CD14-positive monocyte (primary cell): ENCODE measurements around the gene CHP2. TPM values are rescaled to one million over a fixed set of nuclear protein-coding genes. Genes with fewer than 3 reads are reported as not detected.
"Not testable (repeated sequence)": the region's sequence is repeated elsewhere in the genome, so short reads cannot be mapped to it uniquely, and the experiment has no call there.

Experiments used
- DNase-seq, 3 donors: peaks; one replicate each; pipeline ENCODE4 v3.0.0-alpha.2; 2011 to 2022
- H2AFZ ChIP-seq: 2 replicates; pipeline ENCODE4 v1.6.0; 2012; ENCODE audit warnings: mild to moderate bottlenecking, low read depth, low read length, inconsistent platforms; ENCODE audit not compliant: insufficient read depth, poor library complexity, severe bottlenecking
- H3K27ac ChIP-seq, 2 donors: 1 replicate in 1 of 2; 2 replicates in 1 of 2; pipeline ENCODE4 v1.5.1; 2012 to 2013; ENCODE audit warnings: low read length in 2 of 2, control low read depth in 1 of 2, inconsistent platforms in 1 of 2, low read depth in 1 of 2, mild to moderate bottlenecking in 1 of 2
- H3K27me3 ChIP-seq, 2 donors: one replicate each; pipeline versions ENCODE4 v1.6.0 to v1.6.1; 2011 to 2013; ENCODE audit warnings: low read length in 2 of 2; ENCODE audit not compliant: control insufficient read depth in 2 of 2, insufficient read depth in 2 of 2
- H3K36me3 ChIP-seq, 2 donors: replicated peaks in 1 of 2; 1 replicate in 1 of 2; 2 replicates in 1 of 2; pipeline versions ENCODE4 v1.5.1 to v1.6.1; 2012 to 2013; ENCODE audit warnings: low read length in 2 of 2, control low read depth in 1 of 2, inconsistent platforms in 1 of 2, mild to moderate bottlenecking in 1 of 2; ENCODE audit not compliant: insufficient read depth in 2 of 2, control insufficient read depth in 1 of 2
- H3K4me1 ChIP-seq, 2 donors: 1 replicate in 1 of 2; 2 replicates in 1 of 2; pipeline versions ENCODE4 v1.5.1 to v1.6.1; 2012 to 2013; ENCODE audit warnings: low read length in 2 of 2, control low read depth in 1 of 2, inconsistent platforms in 1 of 2, mild to moderate bottlenecking in 1 of 2, moderate library complexity in 1 of 2; ENCODE audit not compliant: insufficient read depth in 2 of 2, control insufficient read depth in 1 of 2
- H3K4me2 ChIP-seq: replicated peaks from 2 replicates; pipeline ENCODE3; 2012; ENCODE audit warnings: low read length, moderate library complexity, mild to moderate bottlenecking; ENCODE audit not compliant: poor library complexity, severe bottlenecking; ENCODE audit errors: extremely low read depth
- H3K4me3 ChIP-seq, 3 experiments: fragments of 200-600 bp in 1 of 3; sonication (generic) in 1 of 3; replicated peaks in 1 of 3; 1 replicate in 2 of 3; 2 replicates in 1 of 3; pipeline ENCODE4 v1.5.1; 2011 to 2013; ENCODE audit warnings: low read length in 3 of 3, mild to moderate bottlenecking in 3 of 3, control low read depth in 2 of 3, low read depth in 2 of 3, inconsistent platforms in 1 of 3, moderate library complexity in 1 of 3
- H3K79me2 ChIP-seq: 2 replicates; pipeline ENCODE4 v1.6.0; 2012; ENCODE audit warnings: mild to moderate bottlenecking, control low read depth, inconsistent platforms, low read length, moderate library complexity; ENCODE audit not compliant: insufficient read depth
- H3K9ac ChIP-seq: 2 replicates; pipeline ENCODE4 v1.6.0; 2017; ENCODE audit warnings: low read length, mild to moderate bottlenecking; ENCODE audit not compliant: insufficient read depth, poor library complexity, severe bottlenecking
- H3K9me3 ChIP-seq, 2 donors: replicated peaks in 1 of 2; 1 replicate in 1 of 2; 2 replicates in 1 of 2; pipeline versions ENCODE4 v1.5.1 to v1.6.1; 2012 to 2013; ENCODE audit warnings: low read length in 2 of 2, control low read depth in 1 of 2; ENCODE audit not compliant: control insufficient read depth in 1 of 2, insufficient read depth in 1 of 2
- H4K20me1 ChIP-seq: 2 replicates; pipeline ENCODE4 v1.6.0; 2012; ENCODE audit warnings: mild to moderate bottlenecking, low read length, control low read depth, moderate library complexity; ENCODE audit not compliant: insufficient read depth
- H3K27ac Mint-ChIP-seq, 7 donors: one replicate each; pipeline ENCODE4 v1.8.0; 2020; ENCODE audit warnings: mild to moderate bottlenecking in 7 of 7, mixed read lengths in 7 of 7, moderate library complexity in 6 of 7, inconsistent platforms in 2 of 7
- H3K27me3 Mint-ChIP-seq, 3 donors: one replicate each; pipeline ENCODE4 v1.8.0; 2021 to 2022; ENCODE audit warnings: low read depth in 3 of 3, mild to moderate bottlenecking in 3 of 3, mixed read lengths in 3 of 3, moderate library complexity in 3 of 3, inconsistent platforms in 1 of 3
- H3K36me3 Mint-ChIP-seq, 2 donors: one replicate each; pipeline ENCODE4 v1.8.0; 2020; ENCODE audit warnings: mixed read lengths in 2 of 2, inconsistent platforms in 1 of 2, mild to moderate bottlenecking in 1 of 2
- H3K4me1 Mint-ChIP-seq: one replicate; pipeline ENCODE4 v1.8.0; 2020; ENCODE audit warnings: mild to moderate bottlenecking, mixed read lengths
- H3K4me3 Mint-ChIP-seq, 2 donors: one replicate each; pipeline ENCODE4 v1.8.0; 2020; ENCODE audit warnings: mild to moderate bottlenecking in 2 of 2, mixed read lengths in 2 of 2, moderate library complexity in 1 of 2
- H3K9me3 Mint-ChIP-seq, 7 donors: one replicate each; pipeline ENCODE4 v1.8.0; 2020 to 2022; ENCODE audit warnings: mixed read lengths in 7 of 7, mild to moderate bottlenecking in 6 of 7, moderate library complexity in 6 of 7, inconsistent platforms in 2 of 7
- CTCF ChIP-seq: fragments of 200-600 bp; IDR thresholded peaks from one replicate; pipeline ENCODE4 v1.8.0; 2022; ENCODE audit warnings: antibody characterized with exemption, mild to moderate bottlenecking
- WGBS: methylation state at CpG from one replicate; pipeline ENCODE4 v1.1.5; 2013; ENCODE audit warnings: missing lambda C conversion rate; ENCODE audit not compliant: insufficient coverage; 5-methylcytosine and 5-hydroxymethylcytosine counted together
- intact Hi-C, 2 donors: fragments of 100-400 bp; cut with micrococcal nuclease; formaldehyde crosslinking; loops; one replicate each; pipeline versions ENCODE4 v1.15.0 to v1.15.1; 2023
- polyA plus RNA-seq, 3 donors: library from polyadenylated mRNA; depleted of rRNA in 1 of 3; unstranded in 2 of 3; stranded (reverse) in 1 of 3; fragments of 300-500 nt in 2 of 3; fragments of >200 nt in 1 of 3; fragmentation: Illumina TruSeq in 2 of 3; gene quantifications; 1 replicate in 2 of 3; 2 replicates in 1 of 3; pipeline ENCODE4 v1.2.3, GENCODE V29; 2012 to 2021

The CHP2 gene
- polyA plus RNA-seq, 3 donors = not detected

GRCh38 chr16:23716484-23716883, 38.3 kb upstream of the CHP2 start:
- DNase-seq = no peak
- intact Hi-C loops = no loop called here
- H2AFZ ChIP-seq = no peak overlapping the region
- no peaks in the 10 kb centered on the region for H3K36me3 ChIP-seq
- no peak overlapping the region for H3K9ac ChIP-seq
- Mint-ChIP-seq H3K4me3 (no peak overlapping the region), H3K9me3 (peaks cover 0 to 9% (median 0%) of the 10 kb centered on the region in 7 donors), H3K27ac (no peak overlapping the region), H3K36me3 (no peaks in the 10 kb centered on the region), H3K4me1 (peaks cover 2% of the 10 kb centered on the region), H3K27me3 (peaks cover 44 to 55% (median 54%) of the 10 kb centered on the region in 3 donors)
- H3K79me2 ChIP-seq = no peaks in the 10 kb centered on the region
- H3K4me3 ChIP-seq = no peak overlapping the region
- no peak for TF ChIP-seq CTCF
- H3K27me3 ChIP-seq = peaks cover 21 to 49% of the 10 kb centered on the region in 2 donors
- no peak overlapping the region for H3K4me2 ChIP-seq
- H4K20me1 ChIP-seq = no peaks in the 10 kb centered on the region
- H3K9me3 ChIP-seq = no peaks in the 10 kb centered on the region
- WGBS = 100% methylated on average over 2 of the region's 5 CpGs
- H3K27ac ChIP-seq = no peak overlapping the region
- H3K4me1 ChIP-seq = no peaks in the 10 kb centered on the region

- H3K36me3 Mint-ChIP-seq, H3K4me3 ChIP-seq, H3K4me2 ChIP-seq, H3K4me1 Mint-ChIP-seq, intact Hi-C loops, H3K4me3 Mint-ChIP-seq, H3K36me3 ChIP-seq, H3K9ac ChIP-seq, H3K4me1 ChIP-seq, H3K79me2 ChIP-seq, DNase-seq, H4K20me1 ChIP-seq, H3K27ac Mint-ChIP-seq, H2AFZ ChIP-seq, H3K27me3 ChIP-seq, H3K27ac ChIP-seq: not testable (repeated sequence)
- peaks cover 6 to 21% (median 17%) of the 10 kb centered on the region in 7 donors for H3K9me3 Mint-ChIP-seq
- H3K27me3 Mint-ChIP-seq = peaks cover 4 to 10% (median 7%) of the 10 kb centered on the region in 3 donors
- WGBS = 100% methylated on average over 4 of the region's 9 CpGs
- H3K9me3 ChIP-seq = peaks cover 10 to 13% of the 10 kb centered on the region in 2 donors
Measured at GRCh38 chr16:23722613-23723240, 32.1 kb upstream of the CHP2 start.
